ENCODE results near the gene RPS27. TPM values are rescaled to one million over a fixed set of nuclear protein-coding genes. Genes with fewer than 3 reads are reported as not detected.

The RPS27 gene
- total RNA-seq, result 1,000 to 10,000 TPM; 1,048 to 1,210 TPM

- peak; percentile 94 for DNase-seq
- TF ChIP-seq, protein P1, sequence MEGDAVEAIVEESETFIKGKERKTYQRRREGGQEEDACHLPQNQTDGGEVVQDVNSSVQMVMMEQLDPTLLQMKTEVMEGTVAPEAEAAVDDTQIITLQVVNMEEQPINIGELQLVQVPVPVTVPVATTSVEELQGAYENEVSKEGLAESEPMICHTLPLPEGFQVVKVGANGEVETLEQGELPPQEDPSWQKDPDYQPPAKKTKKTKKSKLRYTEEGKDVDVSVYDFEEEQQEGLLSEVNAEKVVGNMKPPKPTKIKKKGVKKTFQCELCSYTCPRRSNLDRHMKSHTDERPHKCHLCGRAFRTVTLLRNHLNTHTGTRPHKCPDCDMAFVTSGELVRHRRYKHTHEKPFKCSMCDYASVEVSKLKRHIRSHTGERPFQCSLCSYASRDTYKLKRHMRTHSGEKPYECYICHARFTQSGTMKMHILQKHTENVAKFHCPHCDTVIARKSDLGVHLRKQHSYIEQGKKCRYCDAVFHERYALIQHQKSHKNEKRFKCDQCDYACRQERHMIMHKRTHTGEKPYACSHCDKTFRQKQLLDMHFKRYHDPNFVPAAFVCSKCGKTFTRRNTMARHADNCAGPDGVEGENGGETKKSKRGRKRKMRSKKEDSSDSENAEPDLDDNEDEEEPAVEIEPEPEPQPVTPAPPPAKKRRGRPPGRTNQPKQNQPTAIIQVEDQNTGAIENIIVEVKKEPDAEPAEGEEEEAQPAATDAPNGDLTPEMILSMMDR (IDR thresholded peaks at IDR 0.05), result no peak
- peak within 1 kb of the TSS; percentile 81 for H3K27ac ChIP-seq
- H3K9me3 ChIP-seq, result no peaks in the 10 kb centered on the region
- H3K4me1 ChIP-seq, result peaks cover 4% of the 10 kb centered on the region
- H3K4me3 ChIP-seq, result peak within 1 kb of the TSS; percentile 87
- H3K36me3 ChIP-seq, result no peaks in the 10 kb centered on the region
- intact Hi-C loops (cut with DNase I), result no loop called here
- peak within 1 kb of the TSS; percentile 82 to 98 for H3K9ac ChIP-seq (ENCODE audit: low read depth in 2 of 2, low read length in 2 of 2)
- no peaks in the 10 kb centered on the region for H3K27me3 ChIP-seq
These were observed at the start of gene RPS27 for GRCh38 chr1:153990468-153991150. TSS of gene RPS27 (plus strand) at chr1:153990762. CDS start at chr1:153990797, 35 bp downstream.

DNA sequence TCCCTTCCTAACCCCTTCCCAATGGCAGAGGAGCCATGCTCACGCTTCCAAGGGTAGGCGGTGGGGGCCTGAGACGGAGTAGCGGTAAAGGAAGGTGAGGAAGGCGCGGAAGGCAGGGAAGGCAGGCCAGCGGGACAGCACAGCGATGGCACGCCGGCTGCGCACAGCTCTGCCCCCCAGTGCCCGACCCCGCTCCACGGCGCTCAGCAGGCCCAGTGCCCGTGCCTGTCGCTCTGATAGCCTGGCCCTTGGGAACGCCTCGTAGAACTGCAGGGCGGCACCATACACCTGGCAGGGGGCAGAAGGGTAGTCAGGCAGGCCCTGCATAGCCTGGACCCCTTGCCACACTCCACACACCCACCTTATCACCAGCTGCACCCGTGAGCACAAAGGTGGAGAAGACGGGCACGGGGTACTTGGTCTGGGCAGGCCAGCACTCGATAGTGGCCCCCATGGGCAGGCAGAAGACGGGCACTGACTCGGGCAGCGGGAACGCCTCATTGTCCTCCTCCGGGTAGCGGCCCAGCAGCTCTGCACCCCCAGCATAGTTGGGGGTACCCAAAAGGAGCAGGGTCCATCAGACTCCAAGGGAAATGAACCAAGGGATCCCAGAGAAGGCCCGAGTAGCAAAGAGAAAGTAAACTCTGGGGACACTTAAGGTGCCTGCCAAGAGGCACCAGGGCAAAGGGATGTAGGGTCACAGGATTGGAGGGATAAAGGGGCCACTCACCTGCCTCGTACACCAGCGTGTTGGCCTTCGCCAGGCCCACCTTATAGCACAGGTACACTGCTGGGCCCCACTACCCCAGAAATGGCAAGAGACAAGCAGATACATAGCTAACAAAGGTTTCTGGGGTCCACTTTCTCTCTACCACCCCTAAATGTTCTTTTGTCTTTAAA lies 48.5 kb upstream of the RPS27 start:
- H3K36me3 ChIP-seq, result no peaks in the 10 kb centered on the region
- intact Hi-C loops (cut with DNase I), result no loop called here
- no peak for DNase-seq

DNA sequence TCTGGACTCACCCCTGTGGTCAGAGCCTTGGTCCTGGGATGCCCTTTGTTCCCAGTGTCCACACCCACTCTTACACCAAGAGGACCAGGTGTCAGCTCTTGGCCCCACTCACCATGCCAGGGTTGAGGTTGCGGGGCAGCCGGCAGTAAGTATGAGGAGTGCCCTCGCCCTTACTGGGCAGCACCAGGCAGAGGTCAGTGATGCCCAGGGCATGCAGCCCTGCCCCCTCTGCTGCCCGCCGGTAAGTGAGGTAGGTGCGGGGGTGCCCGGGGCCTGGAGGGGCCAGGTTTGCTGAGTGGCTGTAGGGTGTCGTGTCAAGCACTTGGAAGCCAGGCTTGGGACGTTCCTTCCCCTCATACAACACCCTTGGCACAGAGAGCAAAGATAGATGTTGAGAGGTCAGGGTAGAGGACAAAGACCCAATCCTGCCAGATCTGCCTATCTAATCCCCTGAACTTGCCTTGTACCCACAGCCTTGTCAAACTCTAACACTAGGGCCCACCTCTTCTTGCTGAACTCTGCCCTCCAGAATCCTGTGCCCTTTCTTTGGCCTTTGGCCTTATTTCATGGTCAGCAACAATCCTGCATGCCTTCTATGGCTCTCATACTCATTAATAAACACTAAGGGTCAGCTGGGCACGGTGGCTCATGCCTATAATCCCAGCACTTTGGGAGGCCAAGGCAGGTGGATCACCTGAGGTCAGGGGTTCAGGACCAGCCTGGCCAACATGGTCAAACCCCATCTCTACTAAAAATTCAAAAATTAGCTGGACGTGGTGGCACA lies 47.6 kb upstream of the RPS27 start:
- intact Hi-C loops (cut with DNase I), result no loop called here
- Histone ChIP-seq H3K4me1 (peaks cover 9% of the 10 kb centered on the region), H3K27ac (no peak overlapping the region), H3K9ac (ENCODE audit: low read depth in 2 of 2, low read length in 2 of 2) (no peak overlapping the region), H3K4me3 (no peak overlapping the region), H3K36me3 (no peaks in the 10 kb centered on the region), H3K9me3 (no peaks in the 10 kb centered on the region), H3K27me3 (no peaks in the 10 kb centered on the region)
- DNase-seq, result no peak
- TF ChIP-seq, protein P1 (IDR thresholded peaks at IDR 0.05), result no peak

More for the DNA sequence above, 48.5 kb upstream of the RPS27 start:
- H3K9me3 ChIP-seq, result no peaks in the 10 kb centered on the region
- no peak overlapping the region for H3K4me3 ChIP-seq
- TF ChIP-seq, protein P1 (IDR thresholded peaks at IDR 0.05), result no peak
- no peaks in the 10 kb centered on the region for H3K27me3 ChIP-seq
- H3K9ac ChIP-seq (ENCODE audit: low read depth in 2 of 2, low read length in 2 of 2), result no peak overlapping the region
- peaks cover 9% of the 10 kb centered on the region for H3K4me1 ChIP-seq
- H3K27ac ChIP-seq, result no peak overlapping the region

GRCh38 chr1:153944005-153944826 lies 46.3 kb upstream of the RPS27 start:
- H3K4me3 ChIP-seq, result peak overlapping the region; percentile 93
- DNase-seq, result no peak
- no peaks in the 10 kb centered on the region for H3K27me3 ChIP-seq
- H3K27ac ChIP-seq, result peak overlapping the region; percentile 96
- TF ChIP-seq, protein P1 (IDR thresholded peaks at IDR 0.05), result no peak
- intact Hi-C loops (cut with DNase I), result no loop called here
- H3K9ac ChIP-seq (ENCODE audit: low read depth in 2 of 2, low read length in 2 of 2), result peak overlapping the region; percentile 90 to 98
- H3K4me1 ChIP-seq, result peaks cover 9% of the 10 kb centered on the region
- no peaks in the 10 kb centered on the region for H3K9me3 ChIP-seq
- no peaks in the 10 kb centered on the region for H3K36me3 ChIP-seq

Measured in colonic mucosa (tissue), 4 donors.